Measurements from ENCODE around the gene RABL2B.

The RABL2B gene

DNA sequence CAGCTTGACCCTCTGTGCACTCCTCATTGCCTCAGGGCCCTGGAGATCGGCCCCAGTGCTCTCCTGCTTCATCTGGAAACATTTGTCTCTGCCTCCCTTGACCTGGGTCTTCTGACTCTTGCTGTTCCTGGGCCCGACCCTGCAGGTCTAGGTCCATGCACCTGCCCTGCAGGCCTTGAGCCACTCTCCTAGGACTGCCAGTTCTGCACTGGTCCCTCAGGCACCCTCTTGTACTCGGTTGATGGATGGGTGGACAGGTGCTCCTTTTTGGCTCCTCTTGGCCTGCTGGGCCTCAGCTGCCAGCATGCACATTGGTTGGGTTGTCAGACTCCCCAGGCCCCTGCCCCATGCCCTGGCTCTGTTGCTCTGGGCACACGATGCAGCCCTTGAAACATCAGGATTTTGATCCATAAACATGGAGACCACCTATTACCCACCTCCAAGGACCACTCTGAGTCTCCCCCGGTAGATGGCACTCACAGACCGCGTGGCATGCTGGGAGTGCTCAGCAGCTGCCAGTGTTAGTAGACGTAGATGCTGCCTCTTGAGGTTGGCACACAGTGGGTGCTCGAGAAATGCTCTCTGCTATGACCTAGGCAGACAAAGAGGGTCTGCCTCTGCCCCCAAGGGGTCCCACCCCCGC, 65.6 kb downstream of the RABL2B start:
- TF ChIP-seq, protein P1, sequence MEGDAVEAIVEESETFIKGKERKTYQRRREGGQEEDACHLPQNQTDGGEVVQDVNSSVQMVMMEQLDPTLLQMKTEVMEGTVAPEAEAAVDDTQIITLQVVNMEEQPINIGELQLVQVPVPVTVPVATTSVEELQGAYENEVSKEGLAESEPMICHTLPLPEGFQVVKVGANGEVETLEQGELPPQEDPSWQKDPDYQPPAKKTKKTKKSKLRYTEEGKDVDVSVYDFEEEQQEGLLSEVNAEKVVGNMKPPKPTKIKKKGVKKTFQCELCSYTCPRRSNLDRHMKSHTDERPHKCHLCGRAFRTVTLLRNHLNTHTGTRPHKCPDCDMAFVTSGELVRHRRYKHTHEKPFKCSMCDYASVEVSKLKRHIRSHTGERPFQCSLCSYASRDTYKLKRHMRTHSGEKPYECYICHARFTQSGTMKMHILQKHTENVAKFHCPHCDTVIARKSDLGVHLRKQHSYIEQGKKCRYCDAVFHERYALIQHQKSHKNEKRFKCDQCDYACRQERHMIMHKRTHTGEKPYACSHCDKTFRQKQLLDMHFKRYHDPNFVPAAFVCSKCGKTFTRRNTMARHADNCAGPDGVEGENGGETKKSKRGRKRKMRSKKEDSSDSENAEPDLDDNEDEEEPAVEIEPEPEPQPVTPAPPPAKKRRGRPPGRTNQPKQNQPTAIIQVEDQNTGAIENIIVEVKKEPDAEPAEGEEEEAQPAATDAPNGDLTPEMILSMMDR (IDR thresholded peaks at IDR 0.05; ENCODE audit: borderline replicate concordance, extremely low read depth, low read length, poor library complexity, severe bottlenecking) = no peak
- TF ChIP-seq EZH2 (IDR thresholded peaks at IDR 0.05; ENCODE audit: borderline replicate concordance, low read depth, low read length, severe bottlenecking) = no peak
- Histone ChIP-seq H2AFZ (ENCODE audit: low read depth, low read length) (no peak overlapping the region), H3K9me3 (ENCODE audit: insufficient read depth, low read length, severe bottlenecking) (no peaks in the 10 kb centered on the region), H3K4me3 (ENCODE audit: low read depth in 1 of 2, low read length in 2 of 2) (no peak overlapping the region), H3K9ac (ENCODE audit: low read depth, low read length) (no peak overlapping the region), H4K20me1 (ENCODE audit: insufficient read depth, low read length) (peaks cover 16% of the 10 kb centered on the region), H3K79me2 (ENCODE audit: insufficient read depth, low read length) (no peaks in the 10 kb centered on the region), H3K27me3 (ENCODE audit: insufficient read depth, low read length, poor library complexity) (peaks cover 4% of the 10 kb centered on the region), H3K4me2 (ENCODE audit: insufficient read depth, low read length) (no peak overlapping the region), H3K36me3 (ENCODE audit: insufficient read depth, low read length) (no peaks in the 10 kb centered on the region), H3K27ac (ENCODE audit: low read length) (no peak overlapping the region), H3K4me1 (ENCODE audit: insufficient read depth, low read length) (no peaks in the 10 kb centered on the region)
- no peak for ATAC-seq (ENCODE audit: insufficient read depth, low read depth)
- no peak for DNase-seq
